GM10266 (cell line): ENCODE measurements around the gene PRELID2.

Experiments used
- DNase-seq: peaks from one replicate; pipeline ENCODE4 v3.0.0; 2012; ENCODE audit errors: extremely low spot score
- TF ChIP-seq, protein P1 (sequence below): IDR thresholded peaks from 2 replicates; pipeline ENCODE4 v1.5.1; 2012; ENCODE audit warnings: mild to moderate bottlenecking, low read depth; ENCODE audit not compliant: control insufficient read depth, insufficient read depth; ENCODE audit errors: missing control alignments

The PRELID2 gene

DNA sequence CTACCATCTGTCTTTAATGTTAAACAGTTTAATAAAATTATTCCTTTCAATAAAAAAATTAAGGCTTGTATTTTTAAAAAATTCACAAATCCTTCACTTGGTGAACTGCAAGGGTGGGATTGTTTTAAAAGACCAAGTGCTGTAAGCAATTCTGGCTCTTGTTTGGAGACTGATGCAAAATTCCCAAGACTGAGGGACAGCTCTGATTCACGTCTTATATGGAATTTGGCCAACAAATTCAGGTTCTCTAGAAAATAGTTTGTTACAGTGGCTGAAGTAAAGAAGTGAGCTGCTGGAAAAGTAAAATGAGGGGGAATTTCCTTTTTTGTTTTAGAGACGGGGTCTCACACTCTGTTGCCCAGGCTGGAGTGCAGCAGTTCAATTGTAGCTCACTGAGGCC lies 58.3 kb downstream of the PRELID2 start:
- DNase-seq: no peak
- TF ChIP-seq, protein P1, sequence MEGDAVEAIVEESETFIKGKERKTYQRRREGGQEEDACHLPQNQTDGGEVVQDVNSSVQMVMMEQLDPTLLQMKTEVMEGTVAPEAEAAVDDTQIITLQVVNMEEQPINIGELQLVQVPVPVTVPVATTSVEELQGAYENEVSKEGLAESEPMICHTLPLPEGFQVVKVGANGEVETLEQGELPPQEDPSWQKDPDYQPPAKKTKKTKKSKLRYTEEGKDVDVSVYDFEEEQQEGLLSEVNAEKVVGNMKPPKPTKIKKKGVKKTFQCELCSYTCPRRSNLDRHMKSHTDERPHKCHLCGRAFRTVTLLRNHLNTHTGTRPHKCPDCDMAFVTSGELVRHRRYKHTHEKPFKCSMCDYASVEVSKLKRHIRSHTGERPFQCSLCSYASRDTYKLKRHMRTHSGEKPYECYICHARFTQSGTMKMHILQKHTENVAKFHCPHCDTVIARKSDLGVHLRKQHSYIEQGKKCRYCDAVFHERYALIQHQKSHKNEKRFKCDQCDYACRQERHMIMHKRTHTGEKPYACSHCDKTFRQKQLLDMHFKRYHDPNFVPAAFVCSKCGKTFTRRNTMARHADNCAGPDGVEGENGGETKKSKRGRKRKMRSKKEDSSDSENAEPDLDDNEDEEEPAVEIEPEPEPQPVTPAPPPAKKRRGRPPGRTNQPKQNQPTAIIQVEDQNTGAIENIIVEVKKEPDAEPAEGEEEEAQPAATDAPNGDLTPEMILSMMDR: no peak

DNA sequence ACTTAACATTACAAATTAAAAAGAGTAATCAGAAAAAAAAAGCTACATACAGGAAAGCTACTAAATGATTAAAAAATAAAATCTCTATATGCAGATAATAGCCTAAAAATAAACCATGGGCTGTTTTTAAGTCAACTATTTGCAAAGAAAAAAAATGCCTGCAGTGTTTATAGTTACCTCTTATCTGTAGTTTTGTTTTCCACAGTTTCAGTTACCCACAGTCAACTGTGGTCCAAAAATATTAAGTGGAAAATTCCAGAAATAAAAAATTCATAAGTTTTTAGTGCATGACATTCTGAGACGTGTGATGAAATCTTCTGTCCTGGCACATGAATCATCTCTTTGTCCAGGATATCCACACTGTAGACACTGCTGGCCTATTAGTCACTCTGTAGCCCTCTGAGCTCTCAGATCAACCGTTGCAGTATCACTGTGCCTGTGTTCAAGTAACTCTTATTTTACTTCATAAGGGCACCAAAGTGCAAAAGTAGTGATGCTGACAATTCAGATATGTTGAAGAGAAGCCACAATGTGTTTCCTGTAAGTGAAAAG lies 59.2 kb downstream of the PRELID2 start:
- TF ChIP-seq, protein P1: no peak
- no peak for DNase-seq

DNA sequence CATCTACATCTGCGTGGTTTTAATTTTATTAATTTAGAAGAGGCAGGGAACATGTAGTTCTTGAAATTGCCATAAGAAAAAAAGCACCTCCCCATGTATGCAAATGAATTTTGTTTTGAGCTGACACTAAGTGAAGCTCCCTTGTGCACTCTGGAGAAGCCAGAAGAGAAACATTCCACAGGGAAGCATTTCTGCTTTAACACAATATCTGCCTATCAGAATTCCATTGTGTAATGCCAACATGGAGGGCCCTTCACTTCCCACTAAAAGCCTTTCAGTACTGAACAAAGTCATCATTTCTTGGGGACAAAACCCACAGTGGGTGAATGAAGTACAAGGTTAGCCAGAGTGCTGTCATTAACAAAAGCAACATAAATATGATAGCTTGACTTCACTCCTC lies 59.7 kb downstream of the PRELID2 start:
- TF ChIP-seq, protein P1: no peak
- DNase-seq: no peak

DNA sequence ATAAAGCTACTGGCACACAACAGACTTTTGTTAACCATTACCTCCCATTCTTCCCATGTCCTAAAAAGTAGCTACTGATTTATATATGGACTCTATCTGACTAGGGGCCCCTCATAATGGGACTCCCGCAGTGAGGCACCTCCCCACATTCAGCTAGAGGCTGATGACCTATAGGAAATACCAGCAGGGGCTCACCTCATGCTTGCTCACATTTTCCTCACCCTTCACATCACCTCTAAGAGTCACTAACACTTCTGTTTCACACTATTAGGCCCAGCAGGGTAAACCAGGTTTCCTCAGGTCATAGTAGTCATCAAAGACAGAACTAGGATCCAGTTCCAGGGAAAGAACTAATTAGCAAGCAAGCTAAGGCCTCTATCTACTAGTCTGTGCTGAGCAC lies 60.7 kb downstream of the PRELID2 start:
- TF ChIP-seq, protein P1: no peak
- DNase-seq: no peak

DNA sequence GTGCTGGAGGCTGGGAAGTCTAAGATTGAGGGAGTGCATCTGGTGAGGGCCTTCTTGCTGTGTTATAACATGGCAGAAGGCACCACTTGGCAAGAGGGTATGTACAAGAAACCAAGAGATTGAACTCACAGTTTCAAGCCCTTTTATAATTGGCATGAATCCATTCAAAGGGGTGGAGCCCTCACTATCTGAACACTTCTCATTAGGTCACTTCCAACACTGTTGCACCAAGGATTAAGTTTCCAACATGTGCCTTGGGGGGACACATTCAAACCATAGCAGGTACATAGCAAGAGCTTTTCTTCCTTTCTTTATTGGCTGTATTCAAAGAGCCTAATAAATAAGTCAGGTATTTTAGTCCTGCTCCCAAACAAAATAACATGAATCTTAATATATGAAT lies 62.7 kb downstream of the PRELID2 start:
- no peak for DNase-seq
- TF ChIP-seq, protein P1: no peak

DNA sequence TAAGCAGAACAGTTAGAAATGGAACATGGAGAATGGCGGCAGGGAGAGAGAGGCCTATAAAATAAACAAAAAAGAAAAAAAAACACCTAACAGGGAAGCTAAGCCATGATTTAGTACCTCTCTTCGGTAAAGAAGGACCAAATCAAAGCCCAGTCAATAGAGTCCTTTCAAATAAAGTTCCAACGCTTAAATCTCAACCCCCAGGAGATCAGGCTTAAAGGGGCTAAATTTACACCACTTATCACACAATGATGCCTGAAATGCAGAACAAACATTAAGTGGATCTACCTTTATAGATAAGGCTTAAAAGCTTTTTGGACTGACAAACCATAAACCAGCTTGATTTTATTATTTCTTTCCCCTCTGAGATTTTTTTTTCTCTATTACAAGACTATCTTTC lies 66.3 kb downstream of the PRELID2 start:
- TF ChIP-seq, protein P1: no peak
- DNase-seq: no peak

DNA sequence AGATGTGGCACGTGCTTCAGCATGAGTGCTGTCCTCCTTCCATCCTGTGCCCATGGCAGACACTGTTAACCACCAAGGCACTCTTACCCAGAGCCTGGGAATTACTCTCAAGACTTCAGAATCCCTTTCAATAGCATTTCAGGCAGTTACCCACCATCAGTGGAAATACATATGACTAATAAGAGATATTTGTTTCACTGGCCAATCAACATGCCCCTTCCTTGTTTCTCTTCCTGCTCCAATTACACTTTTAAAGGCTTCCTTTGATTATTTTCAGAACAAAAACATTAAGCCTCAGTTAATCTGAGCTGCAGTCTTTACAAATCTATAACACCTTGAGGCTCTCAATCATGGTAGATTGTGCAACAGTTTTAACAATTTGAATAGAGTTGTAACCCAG lies 70.8 kb downstream of the PRELID2 start:
- no peak for DNase-seq
- TF ChIP-seq, protein P1: no peak
